T1000 (cell line): ENCODE results near the gene IL21.
"Not testable (repeated sequence)": the region's sequence is repeated elsewhere in the genome, so short reads cannot be mapped to it uniquely, and the experiment has no call there.

Experiments used
- DNase-seq: peaks from one replicate; lab custom pipeline; 2025; ENCODE audit warnings: mixed read lengths; lab: John Stamatoyannopoulos, UW

IL21 gene

DNA sequence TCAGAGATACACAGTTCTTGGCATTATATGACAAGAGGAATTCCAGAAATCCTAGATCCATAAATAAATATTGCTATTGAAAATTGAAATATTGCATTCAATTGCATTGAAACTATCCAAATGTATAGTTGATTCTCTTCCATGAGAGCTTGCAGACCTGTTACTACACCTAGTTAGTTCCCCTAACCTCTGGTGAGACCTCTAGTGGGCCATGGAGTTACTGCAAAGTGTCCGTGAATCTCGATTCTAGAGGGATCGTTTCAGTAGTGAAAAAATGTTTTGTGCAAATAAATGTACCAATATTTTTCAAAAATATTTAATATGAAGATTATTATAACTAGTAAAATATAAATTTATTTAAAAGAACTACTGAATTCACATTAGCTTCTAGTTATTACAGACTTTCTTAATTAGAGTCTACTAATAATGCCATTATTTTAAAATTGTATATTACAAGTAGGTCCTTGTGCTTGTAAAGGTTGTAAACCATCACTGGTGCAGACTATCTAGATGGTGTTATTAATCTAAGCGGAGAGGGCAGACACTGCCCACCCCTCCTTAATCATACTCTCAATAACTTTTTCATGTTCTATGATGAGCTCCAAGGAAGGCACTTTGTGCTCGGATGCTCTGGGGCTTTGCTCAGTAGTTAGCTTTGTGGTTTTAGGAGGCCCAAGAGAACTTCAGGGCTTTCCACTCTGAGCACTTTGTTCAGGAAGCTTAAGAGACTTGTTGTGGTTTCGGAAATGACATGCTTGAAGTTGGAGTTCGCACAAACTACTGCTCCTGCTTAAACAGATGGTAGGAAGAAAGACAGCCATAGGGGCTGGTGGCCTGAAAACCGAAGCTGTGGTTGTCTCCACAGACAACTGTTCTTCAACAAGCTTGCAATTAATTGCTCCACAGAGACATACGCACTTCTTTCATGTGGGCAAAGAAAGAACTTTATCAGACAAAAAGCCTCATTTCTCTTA is 42.8 kb downstream of the IL21 start:
- no peak for DNase-seq

DNA sequence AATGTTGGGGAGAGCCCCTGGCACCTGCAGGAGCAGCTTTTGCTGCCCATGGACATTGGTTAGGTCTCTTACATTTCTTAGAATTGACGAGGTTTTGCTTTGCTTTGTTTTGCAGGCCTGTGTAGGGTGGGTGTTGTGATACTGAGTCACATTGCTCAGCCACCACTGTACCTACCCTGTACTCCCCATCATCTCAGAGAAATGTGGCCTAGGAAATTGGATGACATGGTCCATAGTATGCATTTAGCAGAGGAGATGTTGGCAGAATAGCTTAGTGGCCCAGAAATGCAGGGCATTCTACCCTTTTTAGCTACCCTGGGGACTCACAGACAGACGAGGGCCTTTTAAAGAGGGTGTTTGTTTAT is 43.7 kb downstream of the IL21 start:
- no peak for DNase-seq

DNA sequence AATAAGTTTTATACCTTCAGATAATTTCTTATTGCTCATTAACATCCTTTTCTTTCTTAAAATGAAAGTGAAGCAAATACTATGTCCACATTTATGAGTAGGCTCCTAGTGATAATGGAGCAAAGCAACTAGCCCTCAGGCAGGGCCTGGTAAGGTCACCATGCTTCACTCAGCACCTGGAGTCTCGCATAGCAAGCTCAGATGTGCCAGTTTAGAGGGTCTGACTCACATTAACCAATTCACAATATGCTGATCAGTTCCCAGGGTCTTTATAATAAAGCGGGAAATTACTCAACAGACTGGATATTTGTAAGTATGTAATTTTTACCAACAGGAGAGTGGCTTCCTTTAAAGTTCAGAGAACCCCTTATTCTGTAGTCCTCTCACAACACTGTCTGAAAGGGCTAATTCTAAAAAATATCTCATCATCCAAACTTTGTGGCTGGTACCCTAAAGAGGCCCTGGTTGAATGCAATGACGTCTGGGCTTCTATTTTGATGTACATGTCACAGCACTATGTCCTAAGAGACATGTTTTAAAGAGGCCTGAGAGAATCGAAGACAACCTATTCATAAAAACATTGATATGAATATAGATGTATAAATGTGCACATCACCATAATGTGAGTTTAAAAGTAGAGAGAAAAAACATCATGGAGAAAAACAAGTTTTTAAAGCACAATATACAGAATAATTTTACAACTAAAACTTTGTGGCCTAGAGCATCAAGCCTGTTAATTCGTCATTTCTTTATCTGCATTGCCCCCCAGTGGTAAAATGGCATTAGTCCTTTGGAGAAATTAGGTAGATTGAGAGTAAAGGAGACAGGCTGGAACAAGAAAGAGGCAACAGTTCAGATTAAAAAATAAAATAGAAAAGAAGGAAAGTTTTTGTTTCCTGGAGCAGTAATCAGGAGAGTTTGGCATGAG is 44.3 kb downstream of the IL21 start:
- no peak for DNase-seq

DNA sequence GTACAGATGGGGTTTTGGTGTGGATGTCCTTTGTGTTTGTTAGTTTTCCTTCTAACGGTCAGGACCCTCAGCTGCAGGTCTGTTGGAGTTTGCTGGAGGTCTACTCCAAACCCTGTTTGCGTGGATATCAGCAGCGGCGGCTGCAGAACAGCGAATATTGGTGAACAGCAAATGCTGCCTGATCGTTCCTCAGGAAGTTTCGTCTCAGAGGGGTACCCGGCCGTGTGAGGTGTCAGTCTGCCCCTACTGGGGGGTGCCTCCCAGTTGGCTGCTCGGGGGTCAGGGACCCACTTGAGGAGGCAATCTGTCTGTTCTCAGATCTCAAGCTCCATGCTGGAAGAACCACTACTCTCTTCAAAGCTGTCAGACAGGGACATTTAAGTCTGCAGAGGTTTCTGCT is 46.5 kb downstream of the IL21 start:
- not testable (repeated sequence) for DNase-seq

DNA sequence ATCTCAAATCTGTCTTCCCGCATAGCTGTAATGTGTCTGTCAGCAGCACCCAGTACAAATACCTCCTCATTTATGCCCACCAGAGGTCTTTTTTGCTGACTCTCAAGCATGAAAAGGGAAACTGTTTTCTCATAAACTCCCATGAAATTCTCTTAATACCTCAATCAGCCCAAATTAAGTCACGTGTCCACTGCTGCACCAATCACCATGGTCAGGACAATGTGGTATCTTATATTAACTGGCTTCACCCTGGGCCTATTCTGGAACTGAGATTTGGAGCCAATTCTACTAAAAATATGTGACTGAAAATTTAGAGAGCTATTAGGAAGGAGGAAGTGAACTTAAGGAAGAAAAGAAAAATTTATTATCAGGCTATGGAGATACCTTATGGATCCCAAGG is 58.4 kb downstream of the IL21 start:
- DNase-seq = no peak
